ENCODE results near the gene NTRK3. TPM values are rescaled to one million over a fixed set of nuclear protein-coding genes. Genes with fewer than 3 reads are reported as not detected.

Gene NTRK3
- total and polyA plus RNA-seq, 2 donors (not counting 3 experiments of a cell fraction or from before 2014, with no cell fraction given) = not detected

DNA sequence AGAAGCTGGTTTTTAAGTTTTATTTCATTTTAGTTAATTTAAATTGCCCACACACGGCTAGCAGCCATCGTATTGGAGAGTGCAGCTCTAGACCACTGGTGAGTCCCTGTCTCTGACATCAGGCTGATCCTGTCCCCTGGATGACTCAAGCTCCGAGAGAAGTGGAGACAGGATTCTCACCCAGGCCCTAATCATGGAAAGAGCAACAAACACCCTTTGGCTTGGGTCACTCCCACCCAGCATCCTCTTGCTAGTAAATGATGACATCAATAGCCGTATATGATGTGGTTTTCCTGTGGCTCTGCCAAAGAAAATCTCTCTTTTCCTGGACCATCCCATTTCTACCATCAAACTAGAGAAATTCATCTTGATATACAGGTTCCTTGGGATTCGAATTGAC, 182.2 kb downstream of the NTRK3 start:
- dilution Hi-C loops (cut with MboI; ENCODE audit: extremely low pct_ligation_motif_present, low sequenced_read_pairs) = no loop called here
- CTCF ChIA-PET = interaction anchor here (1.6 kb wide), 1 partner anchor 11 kb away, joined by 3 read pairs; no protein-coding TSS in a partner anchor
- BruUV-seq (replicated peaks) = no TSS peak

More for the DNA sequence above, 182.2 kb downstream of the NTRK3 start:
- H3K79me2 ChIP-seq (ENCODE audit: control insufficient read depth, insufficient read depth, low read length) = no peaks in the 10 kb centered on the region
- H3K4me3 ChIP-seq (replicated peaks in 1 of 3; ENCODE audit: insufficient read depth in 1 of 3, low read depth in 1 of 3, low read length in 3 of 3) = no peak overlapping the region
- H3K9ac ChIP-seq (replicated peaks; ENCODE audit: extremely low read depth, insufficient read depth, low read length) = no peak overlapping the region
- no peaks in the 10 kb centered on the region for H3K27me3 ChIP-seq (ENCODE audit: control insufficient read depth in 2 of 2, insufficient read depth in 2 of 2, low read length in 2 of 2)
- H3K9me1 ChIP-seq (replicated peaks; ENCODE audit: control insufficient read depth, extremely low read depth, insufficient read depth, low read length) = no peaks in the 10 kb centered on the region
- H3K4me1 ChIP-seq (ENCODE audit: control insufficient read depth, extremely low read depth, insufficient read depth, low read length) = no peaks in the 10 kb centered on the region
- no peak overlapping the region for H3K4me2 ChIP-seq (ENCODE audit: insufficient read depth, low read length)
- no peak for DNase-seq (ENCODE audit: low read depth, low spot score)
- no peaks in the 10 kb centered on the region for H3K36me3 ChIP-seq (ENCODE audit: control insufficient read depth in 2 of 2, extremely low read depth in 1 of 2, insufficient read depth in 2 of 2, low read length in 2 of 2)
- no peaks in the 10 kb centered on the region for H3K9me3 ChIP-seq (replicated peaks; ENCODE audit: control insufficient read depth, insufficient read depth, low read length)
- no peak for TF ChIP-seq EZH2 (IDR thresholded peaks at IDR 0.05; ENCODE audit: borderline replicate concordance, low read depth, low read length, severe bottlenecking)
- TF ChIP-seq JUN (IDR thresholded peaks at IDR 0.05; ENCODE audit: borderline replicate concordance, insufficient read depth, insufficient read length, low read depth) = no peak
- TF ChIP-seq MYC (IDR thresholded peaks at IDR 0.05; ENCODE audit: low read depth, low read length) = no peak
- TF ChIP-seq FOS (IDR thresholded peaks at IDR 0.05; ENCODE audit: borderline replicate concordance, insufficient read depth, low read length) = no peak
- TF ChIP-seq, protein P1, sequence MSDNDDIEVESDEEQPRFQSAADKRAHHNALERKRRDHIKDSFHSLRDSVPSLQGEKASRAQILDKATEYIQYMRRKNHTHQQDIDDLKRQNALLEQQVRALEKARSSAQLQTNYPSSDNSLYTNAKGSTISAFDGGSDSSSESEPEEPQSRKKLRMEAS (IDR thresholded peaks at IDR 0.05; ENCODE audit: insufficient read depth, insufficient read length) = no peak
- TF ChIP-seq, protein P2, sequence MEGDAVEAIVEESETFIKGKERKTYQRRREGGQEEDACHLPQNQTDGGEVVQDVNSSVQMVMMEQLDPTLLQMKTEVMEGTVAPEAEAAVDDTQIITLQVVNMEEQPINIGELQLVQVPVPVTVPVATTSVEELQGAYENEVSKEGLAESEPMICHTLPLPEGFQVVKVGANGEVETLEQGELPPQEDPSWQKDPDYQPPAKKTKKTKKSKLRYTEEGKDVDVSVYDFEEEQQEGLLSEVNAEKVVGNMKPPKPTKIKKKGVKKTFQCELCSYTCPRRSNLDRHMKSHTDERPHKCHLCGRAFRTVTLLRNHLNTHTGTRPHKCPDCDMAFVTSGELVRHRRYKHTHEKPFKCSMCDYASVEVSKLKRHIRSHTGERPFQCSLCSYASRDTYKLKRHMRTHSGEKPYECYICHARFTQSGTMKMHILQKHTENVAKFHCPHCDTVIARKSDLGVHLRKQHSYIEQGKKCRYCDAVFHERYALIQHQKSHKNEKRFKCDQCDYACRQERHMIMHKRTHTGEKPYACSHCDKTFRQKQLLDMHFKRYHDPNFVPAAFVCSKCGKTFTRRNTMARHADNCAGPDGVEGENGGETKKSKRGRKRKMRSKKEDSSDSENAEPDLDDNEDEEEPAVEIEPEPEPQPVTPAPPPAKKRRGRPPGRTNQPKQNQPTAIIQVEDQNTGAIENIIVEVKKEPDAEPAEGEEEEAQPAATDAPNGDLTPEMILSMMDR (IDR thresholded peaks at IDR 0.05; ENCODE audit: extremely low read depth in 1 of 2, insufficient read depth in 1 of 2, low read depth in 1 of 2, low read length in 2 of 2) = no peak
- TF ChIP-seq POLR2AphosphoS5 (IDR thresholded peaks at IDR 0.05; ENCODE audit: insufficient read depth, low read depth, low read length) = no peak
- TF ChIP-seq POLR2A (IDR thresholded peaks at IDR 0.05; ENCODE audit: low read depth, low read length) = no peak
- TF ChIP-seq GATA2 (IDR thresholded peaks at IDR 0.05; ENCODE audit: insufficient read depth, insufficient read length, low read depth, low read length) = no peak
- no peaks in the 10 kb centered on the region for H4K20me1 ChIP-seq (replicated peaks; ENCODE audit: control insufficient read depth, extremely low read depth, insufficient read depth, low read length)
- POLR2A ChIA-PET = no interaction called here
- no peak overlapping the region for H2AFZ ChIP-seq (ENCODE audit: low read depth, low read length)
- H3K27ac ChIP-seq (ENCODE audit: insufficient read depth, low read depth, low read length) = no peak overlapping the region
- intact Hi-C loops (cut with micrococcal nuclease) = no loop called here
- FAIRE-seq = no peak

All from endothelial cell of umbilical vein (primary cell).